Suppressor macrophage (primary cell): ENCODE data around the gene S100A14.

ENCODE experiments used
- DNase-seq, 4 experiments: peaks; one replicate each; pipeline ENCODE4 v3.0.0-alpha.2; 2020 to 2022

S100A14 gene

DNA sequence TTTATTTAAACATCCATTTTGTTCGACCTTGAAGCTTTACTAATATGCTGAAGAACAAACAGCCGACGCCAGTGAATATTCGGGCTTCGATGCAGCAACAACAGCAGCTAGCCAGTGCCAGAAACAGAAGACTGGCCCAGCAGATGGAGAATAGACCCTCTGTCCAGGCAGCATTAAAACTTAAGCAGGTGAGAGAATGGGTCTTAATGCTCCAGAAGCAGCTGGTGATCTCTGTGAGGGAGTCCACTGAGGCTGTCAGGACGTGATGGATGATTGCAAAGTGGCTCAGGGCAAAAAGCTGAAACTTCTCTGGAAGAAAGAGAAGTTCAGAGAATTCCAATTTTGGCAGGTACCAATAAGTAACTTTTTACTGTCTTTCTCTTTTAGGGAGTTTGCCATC lies 22.1 kb upstream of the S100A14 start:
- DNase-seq, result no peak

- no peak for DNase-seq
Measured at GRCh38 chr1:153636312-153636711, 20.2 kb upstream of the S100A14 start.

- no peak for DNase-seq
Measured at GRCh38 chr1:153635872-153636271, 19.7 kb upstream of the S100A14 start.

DNA sequence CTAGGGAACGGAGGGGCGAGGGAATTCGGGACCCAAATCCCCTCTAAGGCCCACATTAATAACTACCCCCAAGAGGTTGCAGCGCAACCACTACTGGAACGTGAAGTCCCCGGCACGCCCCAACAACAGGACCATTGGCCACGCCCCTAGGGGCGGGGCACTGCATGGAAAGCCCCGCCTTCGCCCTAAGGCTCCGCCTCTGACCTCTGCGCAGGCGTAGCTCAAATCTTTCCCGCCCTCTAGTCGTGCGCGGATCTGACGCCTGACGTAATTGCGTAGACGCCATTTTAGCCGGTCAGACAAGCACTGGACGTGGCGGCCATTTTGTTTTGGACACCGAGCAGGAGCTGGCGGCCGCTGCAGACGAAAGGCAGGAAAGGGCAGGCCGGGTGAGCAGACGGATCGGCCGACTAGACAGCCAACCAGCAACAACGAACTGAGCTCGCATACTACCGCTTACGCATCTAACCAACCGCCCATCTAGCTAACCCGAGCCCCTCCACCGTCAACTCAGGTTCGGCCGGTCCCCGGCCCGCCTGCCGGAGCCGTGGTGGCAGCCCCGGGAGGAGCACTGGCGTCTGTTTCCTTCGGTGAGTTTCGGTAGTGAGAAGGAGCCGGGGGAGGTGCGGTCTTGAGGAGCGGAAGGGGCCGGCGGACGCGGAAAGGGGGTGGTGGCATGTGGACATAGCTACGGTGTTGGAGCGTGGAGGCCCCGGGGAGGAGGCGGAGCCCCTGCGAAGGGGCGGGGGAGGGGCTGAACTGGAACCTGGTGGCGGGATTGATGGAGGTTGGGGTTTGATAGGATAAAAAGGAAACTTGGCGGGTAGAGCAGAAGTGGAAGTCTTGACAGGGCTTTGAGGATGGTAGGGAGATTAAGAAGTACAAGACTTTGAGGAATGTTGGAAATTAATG lies 17.9 kb upstream of the S100A14 start, which contains the start of gene CHTOP:
Gene CHTOP (plus strand): TSS at position 313 of the 912 bp plus-strand sequence. CDS start 2,523 bp downstream, outside the sequence.
- DNase-seq, result peak; percentile 98 to 100 (median 100)

DNA sequence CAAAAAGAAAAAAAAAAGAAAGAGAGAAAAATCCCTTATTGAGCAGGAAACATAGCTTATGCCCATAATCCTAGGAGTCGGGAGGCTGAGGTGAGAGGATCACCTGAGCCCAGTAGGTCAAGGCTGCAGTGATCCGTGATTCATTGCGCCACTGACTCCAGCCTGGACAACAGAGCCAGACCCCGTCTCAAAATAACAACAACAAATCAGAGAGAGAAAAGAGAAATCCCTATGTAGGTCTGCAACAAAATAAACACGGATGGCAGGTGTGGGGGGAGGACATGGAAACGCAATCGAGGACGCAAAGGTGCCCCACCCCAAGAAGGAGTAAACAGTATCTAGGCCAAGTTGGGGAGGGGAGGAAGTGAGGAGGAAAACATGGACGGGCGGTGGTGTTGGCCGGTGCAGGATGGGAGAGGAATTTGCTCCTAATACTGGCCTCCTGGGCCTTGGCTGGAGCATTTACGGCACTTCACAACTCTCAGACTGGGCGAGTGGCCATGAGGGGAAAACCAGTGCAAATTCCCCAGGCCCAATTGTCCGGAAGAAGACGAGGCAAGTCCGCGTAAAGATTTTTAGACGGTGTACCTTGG lies 17.1 kb upstream of the S100A14 start:
- DNase-seq, result no peak

GRCh38 chr1:153631047-153632022 lies 15.2 kb upstream of the S100A14 start:
- peak in 1 of 4 experiments; percentile 39 for DNase-seq

GRCh38 chr1:153630384-153630783 lies 14.3 kb upstream of the S100A14 start:
- DNase-seq, result no peak

DNA sequence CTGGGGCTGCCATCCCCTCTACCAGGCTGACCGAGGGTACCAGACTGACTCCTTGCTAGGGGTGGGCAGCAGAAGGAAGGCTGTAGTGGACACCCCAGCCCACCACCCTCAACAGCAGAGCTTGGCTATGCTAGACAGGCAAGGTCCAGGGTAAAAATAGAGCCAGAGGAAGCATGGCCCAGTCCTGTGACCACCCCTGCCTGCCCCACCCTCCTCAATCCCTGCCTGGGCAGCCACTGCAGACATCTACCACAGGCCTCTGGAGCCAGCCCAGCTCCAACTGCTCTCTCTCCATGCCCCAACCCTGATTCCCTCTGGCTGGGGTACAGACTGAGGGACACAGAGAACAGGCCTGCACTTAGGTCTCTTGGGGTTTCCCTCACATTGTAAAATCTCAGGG lies 13.8 kb upstream of the S100A14 start:
- peak in 2 of 4 experiments; percentile 31 to 41 for DNase-seq

GRCh38 chr1:153629343-153629665 lies 13.2 kb upstream of the S100A14 start:
- no peak for DNase-seq

DNA sequence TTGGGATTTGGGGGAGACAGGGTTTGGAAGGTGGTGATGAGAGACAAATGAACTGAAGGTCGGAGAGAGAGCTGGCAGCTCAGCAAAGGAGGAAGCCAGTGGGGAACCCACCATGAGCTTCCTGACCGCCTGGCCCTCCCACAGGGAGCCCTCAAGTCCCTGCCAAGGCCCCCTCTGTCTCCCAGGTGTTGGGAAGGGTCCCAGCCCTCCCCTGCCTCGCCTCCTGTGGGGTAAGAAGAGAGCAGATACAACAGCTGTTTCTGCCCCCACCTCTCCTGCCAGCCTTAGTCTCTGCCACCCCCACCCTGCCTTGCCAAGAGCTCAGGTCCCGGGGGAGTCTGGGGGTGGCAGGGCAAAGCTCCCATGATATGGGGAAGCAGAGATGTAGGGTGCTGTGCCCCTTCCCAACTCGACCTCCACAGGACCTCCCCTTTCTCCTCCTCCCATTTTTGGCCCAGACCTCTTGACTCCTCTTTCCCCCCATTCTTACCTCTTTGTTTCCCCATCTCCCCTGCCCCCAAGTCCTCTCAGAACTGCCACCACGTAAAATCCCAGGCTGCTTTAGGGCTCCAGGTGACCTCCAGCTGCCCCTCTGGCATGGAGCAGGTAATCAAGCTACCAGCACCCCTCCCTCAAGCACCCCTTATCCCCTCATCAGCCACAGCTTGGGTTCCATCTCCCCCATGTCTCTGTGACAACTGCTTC lies 12.7 kb upstream of the S100A14 start:
- DNase-seq, result no peak

GRCh38 chr1:153627715-153628626 lies 11.8 kb upstream of the S100A14 start, which contains the start of gene S100A1:
Gene S100A1, plus strand, starts transcription at chr1:153628434. Its CDS starts 2,088 bp downstream, at chr1:153630522.
- DNase-seq, result no peak

DNA sequence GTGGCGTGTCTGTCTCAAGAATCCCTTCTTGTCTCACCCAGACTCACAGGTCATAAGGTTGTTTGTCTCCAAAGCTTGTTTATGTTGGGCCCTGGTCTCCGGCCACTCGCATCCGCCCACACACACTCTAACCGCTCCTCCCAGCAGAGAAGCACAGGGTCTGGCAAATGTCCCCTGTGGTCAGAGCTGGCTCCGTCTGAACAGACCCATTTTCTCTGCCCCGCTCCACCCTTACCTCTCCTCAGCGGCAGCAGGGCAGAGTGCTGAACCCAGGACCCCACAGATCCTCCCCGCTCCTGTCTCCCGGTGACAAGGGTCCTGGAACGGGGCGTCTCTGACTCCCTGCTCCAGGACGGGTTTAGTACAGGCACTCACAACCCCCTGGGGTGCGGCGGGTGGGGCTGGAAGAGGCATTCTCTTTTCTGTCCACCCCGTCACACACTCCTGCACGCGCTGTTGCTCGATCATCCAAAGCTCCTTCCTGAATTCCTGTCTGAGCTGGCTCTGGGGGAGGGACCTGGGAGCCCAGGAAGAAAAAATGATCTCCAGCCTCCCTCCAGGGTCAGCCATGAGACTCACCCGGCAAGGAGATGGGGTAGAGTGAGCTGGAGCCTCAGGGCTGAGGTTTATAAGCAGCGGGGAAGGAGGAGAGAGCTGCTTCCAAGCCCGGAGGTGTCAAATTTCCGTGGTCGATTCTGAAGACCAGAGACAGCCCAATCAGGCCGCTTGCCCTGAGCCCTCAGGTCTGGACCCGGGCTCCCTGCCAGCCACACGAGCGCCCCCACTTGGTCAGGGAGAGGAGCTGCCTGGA lies 11.0 kb upstream of the S100A14 start, which contains the start of gene S100A13:
Gene S100A13 (minus strand): TSS at position 602 of the 811 bp plus-strand sequence. CDS start 1,033 bp downstream, outside the sequence.
- DNase-seq, result peak in 2 of 4 experiments; percentile 60 to 61

GRCh38 chr1:153626477-153626903 lies 10.4 kb upstream of the S100A14 start:
- no peak for DNase-seq

DNA sequence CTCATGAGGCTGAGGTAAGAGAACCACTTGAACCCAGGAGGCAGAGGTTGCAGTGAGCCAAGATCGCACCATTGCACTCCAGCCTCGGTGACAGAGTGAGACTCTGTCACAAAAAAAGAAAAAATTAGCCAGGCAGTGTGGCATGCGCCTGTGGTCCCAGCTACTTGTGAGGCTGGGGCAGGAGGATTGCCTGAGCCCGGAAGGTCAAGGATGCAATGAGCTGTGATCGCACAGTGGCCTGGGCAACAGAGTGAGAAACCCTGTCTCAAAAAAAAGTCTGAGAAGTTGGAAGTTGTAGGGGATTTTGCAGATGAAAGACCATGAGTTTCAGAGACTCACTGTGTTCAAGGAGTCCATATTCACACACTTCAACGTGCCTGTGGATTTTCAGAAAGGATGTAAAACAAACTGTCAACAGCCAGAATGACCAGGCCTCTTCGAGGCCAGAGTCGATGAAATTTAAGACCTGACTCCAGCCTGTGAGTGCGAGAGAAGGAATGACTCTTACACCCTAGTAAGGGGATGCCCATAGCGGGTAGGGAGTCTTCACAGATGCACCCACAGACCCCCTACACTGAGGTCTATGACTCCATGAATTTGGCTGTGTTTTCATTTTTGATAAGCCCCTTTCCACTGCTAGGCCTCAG lies 9.0 kb upstream of the S100A14 start:
- DNase-seq, result no peak

DNA sequence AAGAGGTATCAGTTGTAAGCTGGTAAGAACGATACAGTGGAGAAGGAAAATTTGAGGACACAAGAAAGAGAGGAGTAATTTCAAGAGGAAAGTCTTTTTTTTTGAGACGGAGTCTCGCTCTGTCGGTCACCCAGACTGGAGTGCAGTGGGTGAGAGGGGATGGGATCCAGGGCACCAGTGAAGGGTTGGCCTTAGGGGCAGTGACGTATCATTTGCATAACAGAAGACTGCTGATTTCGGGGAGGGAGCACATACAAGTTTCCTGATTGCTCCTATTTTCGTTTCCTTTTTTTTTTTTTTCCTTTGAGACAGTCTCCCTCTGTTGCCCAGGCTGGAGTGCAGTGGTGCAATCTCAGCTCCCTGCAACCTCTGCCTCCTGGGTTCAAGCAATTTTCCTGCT lies 7.0 kb upstream of the S100A14 start:
- DNase-seq, result peak; percentile 57 to 86 (median 76)

GRCh38 chr1:153619171-153619570 lies 3.0 kb upstream of the S100A14 start:
- DNase-seq, result no peak

DNA sequence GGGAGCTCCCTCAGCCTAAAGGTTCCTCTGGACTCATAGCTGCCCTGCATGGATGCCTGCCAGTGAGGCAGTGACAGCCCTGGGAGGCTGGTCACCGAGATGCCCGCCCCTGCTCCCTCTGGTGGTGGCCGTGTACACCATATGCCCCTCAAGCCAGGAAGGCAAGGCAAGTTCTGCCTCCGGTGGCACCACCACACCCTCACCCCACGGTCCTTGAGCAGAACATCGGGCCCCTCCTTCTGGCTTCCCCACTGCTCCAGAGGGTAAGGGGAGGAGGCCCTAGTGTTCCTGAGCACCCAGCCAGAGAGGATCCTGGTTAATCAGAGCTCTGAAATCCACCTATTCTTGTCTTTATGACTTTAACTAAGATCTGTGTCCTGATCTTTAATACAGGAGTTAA lies 1.5 kb upstream of the S100A14 start:
- peak; percentile 72 to 94 (median 82) for DNase-seq

- no peak for DNase-seq
Measured at GRCh38 chr1:153616917-153617311, 789 bp upstream of the S100A14 start.

- no peak for DNase-seq
Measured at GRCh38 chr1:153615406-153615805, 719 bp downstream of the S100A14 start.
